HG03159 (cell line): ENCODE data around the gene USP20.

Source experiments
- ATAC-seq: cut with Tn5 transposase; IDR thresholded peaks from one replicate; pipeline ENCODE4 v1.9.1; 2021; ENCODE audit warnings: mild to moderate bottlenecking, moderate library complexity; ENCODE audit not compliant: unreplicated experiment

Gene USP20

GRCh38 chr9:129823542-129823934, 11.7 kb upstream of the USP20 start:
- ATAC-seq: peak; percentile 22

- peak; percentile 88 for ATAC-seq
Measured at GRCh38 chr9:129823935-129824601, 11.2 kb upstream of the USP20 start, which contains the start of gene TOR1A. TSS of gene TOR1A (minus strand) at chr9:129824136. CDS start at chr9:129824085, 51 bp downstream.

- ATAC-seq: no peak
Measured at GRCh38 chr9:129826344-129826743, 8.9 kb upstream of the USP20 start.

GRCh38 chr9:129826759-129827158, 8.5 kb upstream of the USP20 start:
- no peak for ATAC-seq

GRCh38 chr9:129828051-129828450, 7.2 kb upstream of the USP20 start:
- no peak for ATAC-seq

GRCh38 chr9:129828969-129829368, 6.3 kb upstream of the USP20 start:
- ATAC-seq: no peak

- no peak for ATAC-seq
Measured at GRCh38 chr9:129832982-129833381, 2.3 kb upstream of the USP20 start.

GRCh38 chr9:129834489-129835127, 650 bp upstream of the USP20 start:
- peak; percentile 14 for ATAC-seq

GRCh38 chr9:129835860-129836223, 584 bp downstream of the USP20 start:
- no peak for ATAC-seq

GRCh38 chr9:129836311-129837007, 1.2 kb downstream of the USP20 start:
- ATAC-seq: no peak

- ATAC-seq: no peak
Measured at GRCh38 chr9:129838707-129839259, 3.5 kb downstream of the USP20 start.

- ATAC-seq: no peak
Measured at GRCh38 chr9:129839324-129840023, 4.2 kb downstream of the USP20 start.

GRCh38 chr9:129840034-129840433, 4.8 kb downstream of the USP20 start:
- ATAC-seq: no peak

GRCh38 chr9:129841071-129841470, 5.8 kb downstream of the USP20 start:
- no peak for ATAC-seq

GRCh38 chr9:129845373-129845772, 10.1 kb downstream of the USP20 start:
- no peak for ATAC-seq

GRCh38 chr9:129848712-129849441, 13.6 kb downstream of the USP20 start:
- ATAC-seq: no peak

- no peak for ATAC-seq
Measured at GRCh38 chr9:129849901-129850300, 14.6 kb downstream of the USP20 start.

- ATAC-seq: no peak
Measured at GRCh38 chr9:129850821-129851550, 15.7 kb downstream of the USP20 start.

- no peak for ATAC-seq
Measured at GRCh38 chr9:129851821-129852220, 16.6 kb downstream of the USP20 start.

GRCh38 chr9:129852579-129852978, 17.3 kb downstream of the USP20 start:
- ATAC-seq: no peak
